ENCODE data around the gene TAF1A. TPM values are rescaled to one million over a fixed set of nuclear protein-coding genes. Genes with fewer than 3 reads are reported as not detected.

Gene TAF1A
- total RNA-seq, 1 experiment from 2014 or later, result 12.9 TPM

DNA sequence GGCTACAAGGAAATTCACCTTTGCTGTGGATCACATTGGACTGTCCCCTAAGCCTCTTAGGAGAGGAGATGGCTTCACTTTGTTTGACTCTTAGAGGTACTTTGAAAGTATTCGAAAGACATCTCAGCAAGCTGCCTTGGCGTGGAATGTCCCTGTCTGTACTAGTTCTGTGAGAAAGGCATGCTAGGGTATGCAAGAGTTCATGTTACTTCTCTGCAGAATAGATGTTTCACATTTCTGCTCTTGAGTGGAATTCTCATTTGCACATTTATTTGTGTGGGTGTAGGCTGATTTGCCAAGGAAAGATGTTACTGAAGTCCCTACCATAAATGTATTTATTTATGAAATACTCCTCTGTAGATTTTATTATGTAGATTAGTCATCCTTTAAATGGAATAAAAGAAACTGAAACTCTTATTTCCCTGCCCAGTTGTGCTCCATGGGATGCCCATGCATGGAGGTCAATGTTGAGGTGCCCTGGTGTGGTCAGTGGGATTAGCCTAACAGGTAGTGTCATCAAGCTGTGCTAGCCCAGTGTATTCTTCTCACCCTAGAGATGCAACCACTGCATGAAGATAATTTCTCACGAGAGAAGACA is 42.0 kb upstream of the TAF1A start (continued):
- TF ChIP-seq FOXP1 (CRISPR knock-in tag; IDR thresholded peaks at IDR 0.05; ENCODE audit: borderline replicate concordance) (no peak), E2F4 (CRISPR knock-in tag; IDR thresholded peaks at IDR 0.05; ENCODE audit: borderline replicate concordance, low read depth) (no peak), JUN (CRISPR knock-in tag; IDR thresholded peaks at IDR 0.05) (no peak)

GRCh38 chr1:222629921-222630535 is 40.3 kb upstream of the TAF1A start:
- ATAC-seq (no peak), DNase-seq (ENCODE audit: low spot score) (no peak)
- no peak overlapping the region for H3K4me3 Mint-ChIP-seq
- no peaks in the 10 kb centered on the region for H3K27me3 Mint-ChIP-seq (ENCODE audit: low read depth)
- TF ChIP-seq, protein P1, sequence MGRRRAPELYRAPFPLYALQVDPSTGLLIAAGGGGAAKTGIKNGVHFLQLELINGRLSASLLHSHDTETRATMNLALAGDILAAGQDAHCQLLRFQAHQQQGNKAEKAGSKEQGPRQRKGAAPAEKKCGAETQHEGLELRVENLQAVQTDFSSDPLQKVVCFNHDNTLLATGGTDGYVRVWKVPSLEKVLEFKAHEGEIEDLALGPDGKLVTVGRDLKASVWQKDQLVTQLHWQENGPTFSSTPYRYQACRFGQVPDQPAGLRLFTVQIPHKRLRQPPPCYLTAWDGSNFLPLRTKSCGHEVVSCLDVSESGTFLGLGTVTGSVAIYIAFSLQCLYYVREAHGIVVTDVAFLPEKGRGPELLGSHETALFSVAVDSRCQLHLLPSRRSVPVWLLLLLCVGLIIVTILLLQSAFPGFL (CRISPR knock-in tag; IDR thresholded peaks at IDR 0.05; ENCODE audit: borderline replicate concordance), result no peak
- TF ChIP-seq E2F4 (CRISPR knock-in tag; IDR thresholded peaks at IDR 0.05; ENCODE audit: borderline replicate concordance, low read depth), result no peak
- no peak for TF ChIP-seq JUN (CRISPR knock-in tag; IDR thresholded peaks at IDR 0.05)
- no peaks in the 10 kb centered on the region for H3K9me3 Mint-ChIP-seq
- ChIA-PET CTCF (no interaction called here), POLR2A (no interaction called here)
- peaks cover 65% of the 10 kb centered on the region for H3K36me3 Mint-ChIP-seq
- H3K4me1 Mint-ChIP-seq, result no peaks in the 10 kb centered on the region
- no peak overlapping the region for H3K27ac Mint-ChIP-seq

GRCh38 chr1:222627232-222627631 is 37.5 kb upstream of the TAF1A start:
- TF ChIP-seq JUN (CRISPR knock-in tag; IDR thresholded peaks at IDR 0.05), result no peak
- no peak for TF ChIP-seq SMAD4 (CRISPR knock-in tag; IDR thresholded peaks at IDR 0.05)
- no peak for TF ChIP-seq MLX (CRISPR knock-in tag; IDR thresholded peaks at IDR 0.05)
- no peak for TF ChIP-seq E2F4 (CRISPR knock-in tag; IDR thresholded peaks at IDR 0.05; ENCODE audit: borderline replicate concordance, low read depth)
- no peak for TF ChIP-seq GRHL2 (CRISPR knock-in tag; IDR thresholded peaks at IDR 0.05; ENCODE audit: insufficient replicate concordance, severe bottlenecking)
- no peak for TF ChIP-seq ZMAT4 (CRISPR knock-in tag; IDR thresholded peaks at IDR 0.05)
- TF ChIP-seq, protein P2, sequence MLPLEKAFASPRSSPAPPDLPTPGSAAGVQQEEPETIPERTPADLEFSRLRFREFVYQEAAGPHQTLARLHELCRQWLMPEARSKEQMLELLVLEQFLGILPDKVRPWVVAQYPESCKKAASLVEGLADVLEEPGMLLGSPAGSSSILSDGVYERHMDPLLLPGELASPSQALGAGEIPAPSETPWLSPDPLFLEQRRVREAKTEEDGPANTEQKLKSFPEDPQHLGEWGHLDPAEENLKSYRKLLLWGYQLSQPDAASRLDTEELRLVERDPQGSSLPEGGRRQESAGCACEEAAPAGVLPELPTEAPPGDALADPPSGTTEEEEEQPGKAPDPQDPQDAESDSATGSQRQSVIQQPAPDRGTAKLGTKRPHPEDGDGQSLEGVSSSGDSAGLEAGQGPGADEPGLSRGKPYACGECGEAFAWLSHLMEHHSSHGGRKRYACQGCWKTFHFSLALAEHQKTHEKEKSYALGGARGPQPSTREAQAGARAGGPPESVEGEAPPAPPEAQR (CRISPR knock-in tag; IDR thresholded peaks at IDR 0.05), result no peak
- TF ChIP-seq CBFB (CRISPR knock-in tag; IDR thresholded peaks at IDR 0.05; ENCODE audit: low read depth), result no peak
- CTCF ChIA-PET, result no interaction called here
- no peak overlapping the region for H3K4me3 Mint-ChIP-seq
- DNase-seq (ENCODE audit: low spot score), result no peak
- POLR2A ChIA-PET, result no interaction called here
- no peak overlapping the region for H3K27ac Mint-ChIP-seq
- ATAC-seq, result no peak
- no peaks in the 10 kb centered on the region for H3K27me3 Mint-ChIP-seq (ENCODE audit: low read depth)
- no peaks in the 10 kb centered on the region for H3K9me3 Mint-ChIP-seq
- H3K4me1 Mint-ChIP-seq, result no peaks in the 10 kb centered on the region
- peaks cover 68% of the 10 kb centered on the region for H3K36me3 Mint-ChIP-seq

Measured in WTC11 (cell line).